ENCODE data around the gene MTHFD1L.
A peak's percentile ranks its signal among the peaks of the same experiment; 100 is the strongest.

Gene MTHFD1L

GRCh38 chr6:150894935-150895552 is 29.5 kb downstream of the MTHFD1L start:
- TF ChIP-seq CTCF (IDR thresholded peaks at IDR 0.05; ENCODE audit: low read depth, low read length) = peak; percentile 40
- H3K9me3 ChIP-seq = no peaks in the 10 kb centered on the region
- peaks cover 8% of the 10 kb centered on the region for H3K36me3 ChIP-seq
- H3K4me1 ChIP-seq = peaks cover 19% of the 10 kb centered on the region
- H3K4me3 ChIP-seq (ENCODE audit: low read depth, low read length) = peak overlapping the region; percentile 27
- DNase-seq = peak; percentile 76
- no peaks in the 10 kb centered on the region for H3K27me3 ChIP-seq

DNA sequence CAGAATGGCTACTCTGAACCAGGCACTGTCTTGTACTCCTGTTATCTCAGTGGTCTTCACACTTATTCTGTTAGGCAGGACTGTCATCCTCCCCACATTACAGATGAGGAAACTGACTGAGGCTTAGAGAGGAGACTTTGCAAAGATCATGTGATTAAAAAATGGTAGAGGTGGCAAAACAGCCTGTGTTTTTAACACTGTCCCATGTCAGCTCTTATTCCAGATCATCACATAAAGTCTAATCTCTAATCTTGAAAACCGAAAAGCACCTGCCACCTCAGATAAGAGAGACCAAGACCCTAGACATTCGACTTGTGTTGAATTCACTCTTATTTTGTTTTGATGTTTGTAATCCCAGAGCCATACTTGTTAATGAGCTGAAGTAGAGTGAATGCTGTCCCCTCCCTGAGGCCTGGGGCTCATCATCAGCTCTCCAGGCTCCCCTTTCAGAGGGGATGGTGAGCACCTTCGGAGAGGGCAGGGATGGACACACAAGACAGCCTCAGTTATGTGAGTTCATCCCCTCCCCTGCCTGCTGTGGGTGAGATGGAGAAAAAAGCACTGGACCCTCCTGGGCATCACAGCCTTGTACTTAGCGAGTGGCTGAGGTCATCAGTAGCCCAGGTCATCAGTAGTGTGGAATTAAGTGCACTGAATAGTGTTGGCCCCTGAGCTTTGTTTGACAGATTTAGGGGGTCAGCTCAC is 30.6 kb downstream of the MTHFD1L start:
- no peak for TF ChIP-seq CTCF (IDR thresholded peaks at IDR 0.05; ENCODE audit: low read depth, low read length)
- no peak overlapping the region for H3K4me3 ChIP-seq (ENCODE audit: low read depth, low read length)
- peaks cover 19% of the 10 kb centered on the region for H3K4me1 ChIP-seq
- peaks cover 8% of the 10 kb centered on the region for H3K36me3 ChIP-seq
- no peaks in the 10 kb centered on the region for H3K9me3 ChIP-seq
- no peak for DNase-seq
- H3K27me3 ChIP-seq = no peaks in the 10 kb centered on the region

DNA sequence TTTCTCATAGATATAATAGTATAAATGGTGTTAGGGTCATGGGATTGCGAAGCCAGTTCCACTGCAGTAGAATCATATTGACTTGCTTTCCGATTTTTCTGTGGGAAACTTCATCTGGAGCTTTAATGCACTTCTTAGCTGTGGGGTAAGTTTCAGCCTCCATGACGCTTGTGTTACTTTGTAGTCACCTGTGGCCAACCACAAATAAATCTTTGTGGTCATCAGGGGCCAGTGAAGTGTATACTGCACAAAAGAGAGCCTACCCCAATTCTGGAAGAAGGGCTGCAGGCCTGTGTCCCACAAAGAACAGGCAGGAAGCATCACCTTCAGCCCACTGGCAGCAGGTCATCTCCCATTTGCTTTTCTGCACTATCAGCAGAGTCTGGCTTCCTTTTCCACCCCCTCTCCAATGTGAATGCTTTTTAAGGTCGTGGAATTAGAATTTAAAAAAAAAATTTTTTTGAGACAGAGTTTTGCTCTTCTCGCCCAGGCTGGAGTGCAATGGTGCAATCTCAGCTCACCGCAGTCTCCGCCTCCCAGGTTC is 32.0 kb downstream of the MTHFD1L start:
- Histone ChIP-seq H3K4me1 (peaks cover 19% of the 10 kb centered on the region), H3K4me3 (ENCODE audit: low read depth, low read length) (no peak overlapping the region), H3K27me3 (no peaks in the 10 kb centered on the region), H3K36me3 (peaks cover 8% of the 10 kb centered on the region), H3K9me3 (no peaks in the 10 kb centered on the region)
- TF ChIP-seq CTCF (IDR thresholded peaks at IDR 0.05; ENCODE audit: low read depth, low read length) = no peak
- no peak for DNase-seq

- DNase-seq = no peak
- no peaks in the 10 kb centered on the region for H3K27me3 ChIP-seq
- TF ChIP-seq CTCF (IDR thresholded peaks at IDR 0.05; ENCODE audit: low read depth, low read length) = no peak
- H3K4me1 ChIP-seq = peaks cover 17% of the 10 kb centered on the region
- H3K4me3 ChIP-seq (ENCODE audit: low read depth, low read length) = no peak overlapping the region
- peaks cover 8% of the 10 kb centered on the region for H3K36me3 ChIP-seq
- H3K9me3 ChIP-seq = no peaks in the 10 kb centered on the region
These were observed 33.1 kb downstream of the MTHFD1L start for GRCh38 chr6:150898399-150899170.

- no peak for TF ChIP-seq CTCF (IDR thresholded peaks at IDR 0.05; ENCODE audit: low read depth, low read length)
- H3K4me1 ChIP-seq = peaks cover 10% of the 10 kb centered on the region
- peaks cover 8% of the 10 kb centered on the region for H3K36me3 ChIP-seq
- DNase-seq = no peak
- no peaks in the 10 kb centered on the region for H3K27me3 ChIP-seq
- no peak overlapping the region for H3K4me3 ChIP-seq (ENCODE audit: low read depth, low read length)
- no peaks in the 10 kb centered on the region for H3K9me3 ChIP-seq
These were observed 33.7 kb downstream of the MTHFD1L start for GRCh38 chr6:150899231-150899630.
